Measurements from ENCODE around the gene UVRAG.
"Not testable (repeated sequence)": the region's sequence is repeated elsewhere in the genome, so short reads cannot be mapped to it uniquely, and the experiment has no call there.

Gene UVRAG

GRCh38 chr11:76047766-76048165, 232.8 kb downstream of the UVRAG start:
- H3K36me3 ChIP-seq (ENCODE audit: control insufficient read depth in 2 of 2, insufficient read depth in 2 of 2, low read length in 2 of 2) = no peaks in the 10 kb centered on the region
- peaks cover 0 to 3% of the 10 kb centered on the region in 2 donors for H3K4me1 ChIP-seq (ENCODE audit: control insufficient read depth in 2 of 2, insufficient read depth in 2 of 2, low read length in 2 of 2)
- no peak overlapping the region for H3K27ac ChIP-seq (ENCODE audit: low read depth in 2 of 2, low read length in 2 of 2)
- H3K4me3 ChIP-seq (ENCODE audit: low read length in 2 of 2) = no peak overlapping the region
- H3K27me3 ChIP-seq (ENCODE audit: control insufficient read depth in 2 of 2, insufficient read depth in 2 of 2, low read length in 2 of 2) = no peaks in the 10 kb centered on the region
- H3K9me3 ChIP-seq (ENCODE audit: control insufficient read depth in 2 of 2, low read length in 2 of 2) = peaks cover 0 to 2% of the 10 kb centered on the region in 2 donors
- no peak overlapping the region for H3K9ac ChIP-seq (ENCODE audit: low read depth in 1 of 2, low read length in 2 of 2)

GRCh38 chr11:76048763-76049162, 233.8 kb downstream of the UVRAG start:
- Histone ChIP-seq H3K27me3 (ENCODE audit: control insufficient read depth in 2 of 2, insufficient read depth in 2 of 2, low read length in 2 of 2) (no peaks in the 10 kb centered on the region), H3K4me1 (ENCODE audit: control insufficient read depth in 2 of 2, insufficient read depth in 2 of 2, low read length in 2 of 2) (peaks cover 0 to 3% of the 10 kb centered on the region in 2 donors), H3K4me3 (ENCODE audit: low read length in 2 of 2) (no peak overlapping the region), H3K9ac (ENCODE audit: low read depth in 1 of 2, low read length in 2 of 2) (no peak overlapping the region), H3K9me3 (ENCODE audit: control insufficient read depth in 2 of 2, low read length in 2 of 2) (peaks cover 0 to 2% of the 10 kb centered on the region in 2 donors), H3K36me3 (ENCODE audit: control insufficient read depth in 2 of 2, insufficient read depth in 2 of 2, low read length in 2 of 2) (no peaks in the 10 kb centered on the region), H3K27ac (ENCODE audit: low read depth in 2 of 2, low read length in 2 of 2) (no peak overlapping the region)

DNA sequence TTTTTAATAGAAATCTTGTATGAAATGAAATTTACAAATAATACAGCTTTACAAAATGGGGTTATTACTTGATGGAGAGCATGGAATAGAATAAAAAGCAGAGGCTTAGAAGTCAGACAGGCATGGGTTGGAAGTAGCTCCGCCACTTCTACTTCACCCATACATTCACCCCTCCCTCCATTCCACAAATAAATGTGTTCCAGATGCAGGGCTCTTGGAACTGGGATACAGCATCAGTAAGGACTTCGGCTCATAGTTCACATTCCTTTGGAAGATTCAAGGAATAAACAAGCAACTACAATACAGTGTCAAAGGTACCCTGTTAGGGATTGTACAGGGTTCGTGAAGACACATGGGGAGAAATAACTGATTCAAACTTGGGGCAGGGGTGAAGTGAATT, 234.5 kb downstream of the UVRAG start:
- H3K9ac ChIP-seq (ENCODE audit: low read depth in 1 of 2, low read length in 2 of 2) = no peak overlapping the region
- H3K27me3 ChIP-seq (ENCODE audit: control insufficient read depth in 2 of 2, insufficient read depth in 2 of 2, low read length in 2 of 2) = no peaks in the 10 kb centered on the region
- no peaks in the 10 kb centered on the region for H3K36me3 ChIP-seq (ENCODE audit: control insufficient read depth in 2 of 2, insufficient read depth in 2 of 2, low read length in 2 of 2)
- H3K27ac ChIP-seq (ENCODE audit: low read depth in 2 of 2, low read length in 2 of 2) = no peak overlapping the region
- peaks cover 0 to 3% of the 10 kb centered on the region in 2 donors for H3K4me1 ChIP-seq (ENCODE audit: control insufficient read depth in 2 of 2, insufficient read depth in 2 of 2, low read length in 2 of 2)
- no peak overlapping the region for H3K4me3 ChIP-seq (ENCODE audit: low read length in 2 of 2)
- H3K9me3 ChIP-seq (ENCODE audit: control insufficient read depth in 2 of 2, low read length in 2 of 2) = peaks cover 0 to 2% of the 10 kb centered on the region in 2 donors

DNA sequence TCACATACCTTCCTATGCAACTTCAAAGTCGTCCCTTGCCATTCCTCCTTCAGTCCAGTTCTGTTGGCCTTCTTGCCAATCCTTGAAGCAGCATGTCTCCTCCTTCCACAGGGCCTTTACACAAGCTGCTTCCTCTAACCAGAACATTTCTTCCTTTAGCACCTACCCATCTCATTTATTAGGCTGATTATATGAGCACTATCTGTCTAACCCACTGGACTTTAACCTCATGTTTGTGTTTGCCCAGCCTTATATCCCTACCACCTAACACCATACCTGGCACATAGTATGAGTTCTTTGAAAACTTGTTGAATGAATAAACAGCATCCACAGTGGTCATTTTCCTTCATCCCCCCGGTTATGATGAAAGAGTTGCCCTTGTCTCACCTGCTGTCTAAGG, 236.9 kb downstream of the UVRAG start:
- peaks cover 0 to 2% of the 10 kb centered on the region in 2 donors for H3K9me3 ChIP-seq (ENCODE audit: control insufficient read depth in 2 of 2, low read length in 2 of 2)
- peaks cover 0 to 3% of the 10 kb centered on the region in 2 donors for H3K4me1 ChIP-seq (ENCODE audit: control insufficient read depth in 2 of 2, insufficient read depth in 2 of 2, low read length in 2 of 2)
- H3K4me3 ChIP-seq (ENCODE audit: low read length in 2 of 2) = no peak overlapping the region
- no peak overlapping the region for H3K27ac ChIP-seq (ENCODE audit: low read depth in 2 of 2, low read length in 2 of 2)
- no peaks in the 10 kb centered on the region for H3K36me3 ChIP-seq (ENCODE audit: control insufficient read depth in 2 of 2, insufficient read depth in 2 of 2, low read length in 2 of 2)
- H3K27me3 ChIP-seq (ENCODE audit: control insufficient read depth in 2 of 2, insufficient read depth in 2 of 2, low read length in 2 of 2) = no peaks in the 10 kb centered on the region
- H3K9ac ChIP-seq (ENCODE audit: low read depth in 1 of 2, low read length in 2 of 2) = no peak overlapping the region

DNA sequence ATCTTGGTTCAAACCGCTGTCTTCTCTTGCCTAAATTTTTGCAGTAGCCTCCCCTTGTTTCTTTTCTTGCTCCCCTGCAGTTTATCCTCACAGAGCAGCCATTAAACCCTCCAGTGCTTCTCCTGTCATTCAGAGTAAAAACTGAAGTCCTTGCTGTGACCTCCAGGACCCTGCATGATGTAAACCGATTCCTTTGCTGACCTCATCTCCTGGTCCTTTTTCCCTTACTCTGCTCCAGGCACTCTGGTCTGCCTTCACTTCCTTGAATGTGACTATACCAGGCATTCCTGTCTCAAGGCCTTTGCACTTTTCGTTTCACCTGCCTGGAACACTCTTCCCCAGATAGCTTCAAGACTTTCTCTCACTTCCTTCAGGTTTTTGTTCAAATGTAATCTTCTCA, 239.3 kb downstream of the UVRAG start:
- H3K27ac ChIP-seq (ENCODE audit: low read depth in 2 of 2, low read length in 2 of 2) = no peak overlapping the region
- H3K4me3 ChIP-seq (ENCODE audit: low read length in 2 of 2) = no peak overlapping the region
- H3K9me3 ChIP-seq (ENCODE audit: control insufficient read depth in 2 of 2, low read length in 2 of 2) = peaks cover 0 to 2% of the 10 kb centered on the region in 2 donors
- H3K9ac ChIP-seq (ENCODE audit: low read depth in 1 of 2, low read length in 2 of 2) = no peak overlapping the region
- no peaks in the 10 kb centered on the region for H3K36me3 ChIP-seq (ENCODE audit: control insufficient read depth in 2 of 2, insufficient read depth in 2 of 2, low read length in 2 of 2)
- no peaks in the 10 kb centered on the region for H3K27me3 ChIP-seq (ENCODE audit: control insufficient read depth in 2 of 2, insufficient read depth in 2 of 2, low read length in 2 of 2)
- peaks cover 0 to 3% of the 10 kb centered on the region in 2 donors for H3K4me1 ChIP-seq (ENCODE audit: control insufficient read depth in 2 of 2, insufficient read depth in 2 of 2, low read length in 2 of 2)

DNA sequence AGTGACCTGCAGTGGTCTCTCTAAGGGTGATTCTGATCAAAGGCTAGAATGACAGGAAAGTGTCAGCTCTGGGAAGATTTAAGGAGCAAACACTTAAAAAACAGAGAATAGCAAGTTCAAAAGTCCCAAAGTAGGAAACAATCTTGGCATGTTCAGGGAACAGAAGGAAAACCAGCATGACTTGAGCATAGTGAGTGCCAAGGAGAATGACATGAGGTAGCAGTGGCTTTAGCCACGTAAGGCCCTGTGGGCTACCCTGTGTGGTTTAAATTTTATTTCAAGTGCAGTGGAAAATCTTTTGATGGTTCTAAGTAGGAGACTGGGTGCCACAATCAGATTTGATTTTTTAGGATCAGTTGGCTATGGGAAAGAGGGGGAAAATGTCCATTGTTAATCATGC, 241.9 kb downstream of the UVRAG start:
- no peaks in the 10 kb centered on the region for H3K27me3 ChIP-seq (ENCODE audit: control insufficient read depth in 2 of 2, insufficient read depth in 2 of 2, low read length in 2 of 2)
- no peak overlapping the region for H3K27ac ChIP-seq (ENCODE audit: low read depth in 2 of 2, low read length in 2 of 2)
- H3K4me1 ChIP-seq (ENCODE audit: control insufficient read depth in 2 of 2, insufficient read depth in 2 of 2, low read length in 2 of 2) = peaks cover 0 to 3% of the 10 kb centered on the region in 2 donors
- H3K9me3 ChIP-seq (ENCODE audit: control insufficient read depth in 2 of 2, low read length in 2 of 2) = no peaks in the 10 kb centered on the region
- H3K36me3 ChIP-seq (ENCODE audit: control insufficient read depth in 2 of 2, insufficient read depth in 2 of 2, low read length in 2 of 2) = no peaks in the 10 kb centered on the region
- H3K4me3 ChIP-seq (ENCODE audit: low read length in 2 of 2) = no peak overlapping the region
- no peak overlapping the region for H3K9ac ChIP-seq (ENCODE audit: low read depth in 1 of 2, low read length in 2 of 2)

- H3K27me3 ChIP-seq (ENCODE audit: control insufficient read depth in 2 of 2, insufficient read depth in 2 of 2, low read length in 2 of 2); H3K4me1 ChIP-seq (ENCODE audit: control insufficient read depth in 2 of 2, insufficient read depth in 2 of 2, low read length in 2 of 2); H3K27ac ChIP-seq (ENCODE audit: low read depth in 2 of 2, low read length in 2 of 2); H3K9me3 ChIP-seq (ENCODE audit: control insufficient read depth in 2 of 2, low read length in 2 of 2); H3K9ac ChIP-seq (ENCODE audit: low read depth in 1 of 2, low read length in 2 of 2); H3K36me3 ChIP-seq (ENCODE audit: control insufficient read depth in 2 of 2, insufficient read depth in 2 of 2, low read length in 2 of 2); H3K4me3 ChIP-seq (ENCODE audit: low read length in 2 of 2): not testable (repeated sequence)
Measured at GRCh38 chr11:76060475-76061036, 245.5 kb downstream of the UVRAG start.

- H3K4me3 ChIP-seq (ENCODE audit: low read length in 2 of 2) = no peak overlapping the region
- no peaks in the 10 kb centered on the region for H3K4me1 ChIP-seq (ENCODE audit: control insufficient read depth in 2 of 2, insufficient read depth in 2 of 2, low read length in 2 of 2)
- H3K9ac ChIP-seq (ENCODE audit: low read depth in 1 of 2, low read length in 2 of 2) = no peak overlapping the region
- H3K27ac ChIP-seq (ENCODE audit: low read depth in 2 of 2, low read length in 2 of 2) = no peak overlapping the region
- peaks cover 6 to 7% of the 10 kb centered on the region in 2 donors for H3K36me3 ChIP-seq (ENCODE audit: control insufficient read depth in 2 of 2, insufficient read depth in 2 of 2, low read length in 2 of 2)
- no peaks in the 10 kb centered on the region for H3K27me3 ChIP-seq (ENCODE audit: control insufficient read depth in 2 of 2, insufficient read depth in 2 of 2, low read length in 2 of 2)
- no peaks in the 10 kb centered on the region for H3K9me3 ChIP-seq (ENCODE audit: control insufficient read depth in 2 of 2, low read length in 2 of 2)
Measured at GRCh38 chr11:76062733-76063132, 247.7 kb downstream of the UVRAG start.

GRCh38 chr11:76064192-76064591, 249.2 kb downstream of the UVRAG start:
- Histone ChIP-seq H3K9me3 (ENCODE audit: control insufficient read depth in 2 of 2, low read length in 2 of 2) (no peaks in the 10 kb centered on the region), H3K4me1 (ENCODE audit: control insufficient read depth in 2 of 2, insufficient read depth in 2 of 2, low read length in 2 of 2) (no peaks in the 10 kb centered on the region), H3K4me3 (ENCODE audit: low read length in 2 of 2) (no peak overlapping the region), H3K36me3 (ENCODE audit: control insufficient read depth in 2 of 2, insufficient read depth in 2 of 2, low read length in 2 of 2) (peaks cover 10% of the 10 kb centered on the region in 2 donors), H3K9ac (ENCODE audit: low read depth in 1 of 2, low read length in 2 of 2) (no peak overlapping the region), H3K27me3 (ENCODE audit: control insufficient read depth in 2 of 2, insufficient read depth in 2 of 2, low read length in 2 of 2) (no peaks in the 10 kb centered on the region), H3K27ac (ENCODE audit: low read depth in 2 of 2, low read length in 2 of 2) (no peak overlapping the region)

- no peak overlapping the region for H3K9ac ChIP-seq (ENCODE audit: low read depth in 1 of 2, low read length in 2 of 2)
- H3K9me3 ChIP-seq (ENCODE audit: control insufficient read depth in 2 of 2, low read length in 2 of 2) = no peaks in the 10 kb centered on the region
- no peak overlapping the region for H3K4me3 ChIP-seq (ENCODE audit: low read length in 2 of 2)
- H3K4me1 ChIP-seq (ENCODE audit: control insufficient read depth in 2 of 2, insufficient read depth in 2 of 2, low read length in 2 of 2) = no peaks in the 10 kb centered on the region
- no peaks in the 10 kb centered on the region for H3K27me3 ChIP-seq (ENCODE audit: control insufficient read depth in 2 of 2, insufficient read depth in 2 of 2, low read length in 2 of 2)
- peaks cover 10% of the 10 kb centered on the region in 2 donors for H3K36me3 ChIP-seq (ENCODE audit: control insufficient read depth in 2 of 2, insufficient read depth in 2 of 2, low read length in 2 of 2)
- H3K27ac ChIP-seq (ENCODE audit: low read depth in 2 of 2, low read length in 2 of 2) = no peak overlapping the region
Measured at GRCh38 chr11:76067099-76067498, 252.1 kb downstream of the UVRAG start.

- peaks cover 10% of the 10 kb centered on the region in 2 donors for H3K36me3 ChIP-seq (ENCODE audit: control insufficient read depth in 2 of 2, insufficient read depth in 2 of 2, low read length in 2 of 2)
- H3K9me3 ChIP-seq (ENCODE audit: control insufficient read depth in 2 of 2, low read length in 2 of 2) = no peaks in the 10 kb centered on the region
- H3K9ac ChIP-seq (ENCODE audit: low read depth in 1 of 2, low read length in 2 of 2) = no peak overlapping the region
- no peaks in the 10 kb centered on the region for H3K27me3 ChIP-seq (ENCODE audit: control insufficient read depth in 2 of 2, insufficient read depth in 2 of 2, low read length in 2 of 2)
- no peak overlapping the region for H3K27ac ChIP-seq (ENCODE audit: low read depth in 2 of 2, low read length in 2 of 2)
- H3K4me3 ChIP-seq (ENCODE audit: low read length in 2 of 2) = no peak overlapping the region
- no peaks in the 10 kb centered on the region for H3K4me1 ChIP-seq (ENCODE audit: control insufficient read depth in 2 of 2, insufficient read depth in 2 of 2, low read length in 2 of 2)
Measured at GRCh38 chr11:76069001-76069400, 254.0 kb downstream of the UVRAG start.

Data from mucosa of rectum (tissue), 2 donors.